ENCODE results near the gene TMEM175.
"Not testable (repeated sequence)": the region's sequence is repeated elsewhere in the genome, so short reads cannot be mapped to it uniquely, and the experiment has no call there.

Gene TMEM175

DNA sequence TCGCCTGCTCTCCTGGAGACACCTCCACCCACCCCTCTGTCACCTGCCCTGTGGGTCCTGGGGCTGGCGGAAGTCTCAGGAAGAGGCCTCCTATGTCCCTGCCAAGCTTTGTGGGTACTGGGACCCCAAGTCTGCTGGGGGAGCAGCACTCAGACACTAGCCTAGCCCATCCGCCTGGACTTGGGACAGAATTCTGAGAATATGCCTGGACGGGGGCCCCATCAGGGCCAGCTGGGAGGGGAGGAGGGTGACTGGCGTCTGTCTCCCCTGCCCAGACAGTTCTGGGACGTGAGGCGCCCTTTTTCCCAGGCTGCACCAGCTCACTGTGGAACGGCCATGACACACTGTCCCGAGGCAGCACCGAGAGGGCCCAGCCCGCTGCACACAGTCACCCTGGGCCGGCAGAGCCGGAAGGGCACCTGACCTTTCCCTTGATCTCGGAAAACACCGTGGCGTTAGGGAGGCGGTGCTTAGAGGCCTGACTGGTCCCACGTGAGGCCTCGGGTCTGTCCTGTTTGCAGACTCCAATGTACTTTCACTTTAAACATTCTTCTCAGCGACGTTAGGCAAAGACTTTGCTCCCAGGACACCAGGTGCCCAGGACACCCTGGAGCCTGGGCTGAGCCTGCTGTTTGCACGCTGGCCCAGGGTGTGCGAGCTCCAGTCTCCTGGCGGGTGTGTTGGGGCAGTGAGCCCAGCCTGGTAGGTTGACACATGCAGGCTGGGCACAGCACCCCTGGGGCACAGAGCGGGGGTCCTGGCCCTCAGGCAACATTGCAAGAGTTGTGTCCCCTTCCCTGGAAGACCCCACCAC, 60.2 kb downstream of the TMEM175 start:
- DNase-seq = no peak

GRCh38 chr4:993111-994029, 61.1 kb downstream of the TMEM175 start, which contains the start of gene SLC26A1:
Gene SLC26A1 (minus strand): TSS chr4:993404. CDS start chr4:991703, 1,701 bp downstream.
- no peak for DNase-seq

DNA sequence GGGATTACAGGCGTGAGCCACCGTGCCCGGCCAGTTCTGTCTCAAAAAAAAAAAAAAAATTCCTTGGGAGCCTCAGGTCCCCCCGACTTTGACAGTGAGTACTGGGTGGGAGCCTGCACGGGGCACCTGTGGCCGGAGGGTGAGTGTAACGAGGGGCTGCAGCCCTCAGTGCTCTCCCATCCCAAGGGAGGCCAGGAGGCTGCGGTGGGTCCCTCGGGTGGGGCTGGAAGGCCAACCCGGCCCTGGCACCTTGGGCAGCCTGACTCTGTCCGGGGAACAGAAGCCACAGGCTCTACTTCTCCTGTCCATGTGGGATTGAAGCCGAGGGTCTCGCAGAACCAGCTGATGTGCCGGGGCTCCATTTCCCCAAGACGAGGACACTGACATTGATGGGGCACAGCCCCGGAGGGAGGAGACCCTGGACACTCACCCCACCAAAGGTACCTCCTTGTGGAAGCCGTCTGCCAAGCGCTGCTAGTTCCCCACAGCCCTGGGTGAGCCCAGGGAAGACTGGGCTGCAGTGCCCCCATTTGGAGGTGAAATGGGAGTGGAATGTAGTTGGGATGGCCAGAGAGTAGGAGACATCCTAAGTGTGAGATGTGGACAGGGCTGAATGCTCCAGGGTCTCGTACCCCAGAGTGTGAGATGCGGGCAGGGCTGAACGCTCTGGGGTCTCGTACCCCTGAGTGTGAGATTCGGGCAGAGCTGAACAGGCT, 63.2 kb downstream of the TMEM175 start:
- DNase-seq = no peak

DNA sequence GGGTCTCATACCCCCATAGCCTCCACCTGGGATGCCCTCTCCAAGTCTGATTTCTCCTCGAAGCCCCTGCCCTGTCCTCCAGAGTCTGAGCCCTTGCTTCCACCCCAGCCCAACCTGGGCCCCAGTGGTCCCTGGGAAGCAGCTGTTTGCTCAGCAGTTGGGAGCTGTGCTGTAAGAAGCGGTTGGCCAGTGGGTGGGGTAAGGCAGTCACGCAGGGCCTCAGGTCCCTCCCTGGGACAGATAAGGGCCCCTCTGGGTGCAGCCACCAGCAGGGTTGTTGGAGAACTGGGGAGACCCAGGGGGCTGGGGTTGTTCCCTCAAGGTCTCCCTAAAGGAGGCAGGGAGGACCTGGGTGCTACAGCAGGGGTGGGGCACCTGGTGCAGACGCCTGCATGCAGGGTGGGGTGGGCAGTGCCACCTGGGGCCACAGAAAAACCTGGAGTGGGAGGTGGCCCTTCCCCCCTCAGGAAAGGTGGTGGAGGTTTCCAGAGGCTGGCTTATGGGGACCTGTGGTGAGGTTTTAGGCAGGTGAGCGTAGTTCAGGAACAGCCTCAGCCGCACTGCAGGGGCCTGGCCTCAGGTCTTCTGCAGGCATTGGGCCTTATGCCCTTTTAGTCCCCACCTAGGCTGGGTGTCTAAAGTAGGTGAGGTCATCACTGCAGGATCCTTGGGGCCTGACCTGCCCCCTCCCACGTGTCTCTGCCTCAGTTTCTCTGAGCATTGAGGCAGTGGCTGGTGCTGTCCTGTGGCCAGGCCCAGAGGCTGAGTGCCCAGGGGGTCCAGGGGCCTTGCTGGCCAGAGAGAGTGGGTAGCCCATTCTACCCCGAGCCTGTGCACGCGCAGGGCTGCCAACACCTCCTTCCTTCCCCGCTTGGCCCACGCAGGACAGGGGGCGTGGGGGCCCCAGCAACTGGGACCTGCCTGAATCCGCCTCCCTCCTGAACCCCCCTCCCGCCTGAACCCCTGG, 64.1 kb downstream of the TMEM175 start:
- no peak for DNase-seq

GRCh38 chr4:996997-997374, 64.7 kb downstream of the TMEM175 start:
- no peak for DNase-seq

- no peak for DNase-seq
Observed at GRCh38 chr4:997375-998071, 65.3 kb downstream of the TMEM175 start.

GRCh38 chr4:998096-998691, 65.9 kb downstream of the TMEM175 start:
- no peak for DNase-seq

DNA sequence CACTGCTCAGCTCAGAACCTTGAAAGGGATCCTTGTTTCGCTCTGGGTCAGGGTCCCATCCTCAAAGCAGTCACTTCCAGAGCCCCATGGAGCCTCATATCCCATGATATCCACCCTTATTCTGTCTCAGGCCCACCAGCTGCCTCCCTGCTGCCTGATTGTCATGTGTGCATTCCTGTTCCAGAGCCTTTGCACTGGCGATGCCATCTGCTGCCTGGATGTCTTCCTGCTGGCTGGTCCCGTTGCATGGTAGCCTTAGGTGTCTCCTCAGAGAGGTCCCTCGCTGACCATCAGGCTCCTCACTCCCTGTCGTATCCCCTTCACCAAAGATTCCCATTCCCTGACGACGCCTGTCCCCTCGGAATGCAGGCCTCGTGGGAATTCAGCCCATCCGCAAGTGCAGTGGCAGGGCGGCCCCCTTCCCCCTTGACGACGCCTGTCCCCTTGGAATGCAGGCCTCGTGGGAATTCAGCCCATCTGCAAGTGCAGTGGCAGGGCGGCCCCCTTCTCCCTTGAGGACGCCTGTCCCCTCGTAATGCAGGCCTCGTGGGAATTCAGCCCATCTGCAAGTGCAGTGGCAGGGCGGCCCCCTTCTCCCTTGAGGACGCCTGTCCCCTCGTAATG, 67.1 kb downstream of the TMEM175 start:
- not testable (repeated sequence) for DNase-seq

GRCh38 chr4:999882-1000425, 67.7 kb downstream of the TMEM175 start:
- DNase-seq = no peak

DNA sequence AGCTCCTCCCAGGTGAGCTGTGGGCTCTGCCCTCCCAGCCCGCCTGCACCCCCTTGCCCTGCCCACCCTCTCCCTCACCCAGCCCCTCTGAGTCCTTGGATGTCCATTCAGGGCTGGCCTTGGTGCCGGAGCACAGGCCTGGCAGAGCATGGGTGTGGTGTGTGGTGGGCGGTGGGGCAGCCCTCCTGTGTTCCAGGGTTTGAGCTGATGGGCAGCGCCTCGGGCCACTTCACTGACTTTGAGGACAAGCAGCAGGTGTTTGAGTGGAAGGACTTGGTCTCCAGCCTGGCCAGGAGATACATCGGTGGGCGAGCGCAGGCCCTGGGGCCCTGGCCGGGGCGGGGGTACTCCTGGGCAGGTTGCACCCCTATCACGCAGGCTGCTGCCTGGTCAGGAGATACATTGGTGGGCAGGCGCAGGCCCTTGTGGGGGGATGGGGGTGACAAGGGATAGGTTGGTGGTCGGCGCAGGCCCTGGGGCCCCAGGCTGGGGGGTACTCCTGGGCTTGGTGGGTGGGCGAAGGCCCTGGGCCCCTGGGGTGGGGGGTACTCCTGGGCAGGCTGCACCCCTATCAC, 68.5 kb downstream of the TMEM175 start:
- no peak for DNase-seq

DNA sequence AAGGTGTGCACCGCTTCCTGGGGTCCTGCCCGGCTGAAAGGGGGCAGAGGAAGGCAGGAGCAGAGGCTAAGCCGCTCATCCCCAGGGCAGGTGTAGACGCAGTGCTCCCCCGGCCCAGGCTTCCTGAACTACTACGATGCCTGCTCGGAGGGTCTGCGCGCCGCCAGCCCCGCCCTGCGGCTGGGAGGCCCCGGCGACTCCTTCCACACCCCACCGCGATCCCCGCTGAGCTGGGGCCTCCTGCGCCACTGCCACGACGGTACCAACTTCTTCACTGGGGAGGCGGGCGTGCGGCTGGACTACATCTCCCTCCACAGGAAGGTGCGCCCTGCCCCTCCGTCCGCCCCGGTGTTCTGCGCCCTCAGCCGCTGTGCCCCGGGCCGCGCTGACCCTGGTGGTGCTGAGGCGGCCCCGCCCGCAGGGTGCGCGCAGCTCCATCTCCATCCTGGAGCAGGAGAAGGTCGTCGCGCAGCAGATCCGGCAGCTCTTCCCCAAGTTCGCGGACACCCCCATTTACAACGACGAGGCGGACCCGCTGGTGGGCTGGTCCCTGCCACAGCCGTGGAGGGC, 69.4 kb downstream of the TMEM175 start:
- no peak for DNase-seq

DNA sequence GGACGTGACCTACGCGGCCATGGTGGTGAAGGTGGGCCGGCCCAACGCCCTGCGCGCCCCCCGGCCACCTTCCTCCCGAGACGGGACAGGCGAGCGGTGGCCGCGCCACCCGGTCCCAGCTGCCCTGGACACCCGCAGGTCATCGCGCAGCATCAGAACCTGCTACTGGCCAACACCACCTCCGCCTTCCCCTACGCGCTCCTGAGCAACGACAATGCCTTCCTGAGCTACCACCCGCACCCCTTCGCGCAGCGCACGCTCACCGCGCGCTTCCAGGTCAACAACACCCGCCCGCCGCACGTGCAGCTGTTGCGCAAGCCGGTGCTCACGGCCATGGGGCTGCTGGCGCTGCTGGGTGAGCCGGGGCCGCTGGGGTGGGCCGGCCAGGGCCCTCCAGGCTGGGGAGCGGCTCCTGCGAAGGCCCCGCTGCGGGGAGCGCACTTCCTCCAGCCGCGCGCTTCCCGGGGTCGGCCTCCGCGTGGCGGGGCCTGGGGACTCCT, 69.9 kb downstream of the TMEM175 start:
- DNase-seq = no peak

DNA sequence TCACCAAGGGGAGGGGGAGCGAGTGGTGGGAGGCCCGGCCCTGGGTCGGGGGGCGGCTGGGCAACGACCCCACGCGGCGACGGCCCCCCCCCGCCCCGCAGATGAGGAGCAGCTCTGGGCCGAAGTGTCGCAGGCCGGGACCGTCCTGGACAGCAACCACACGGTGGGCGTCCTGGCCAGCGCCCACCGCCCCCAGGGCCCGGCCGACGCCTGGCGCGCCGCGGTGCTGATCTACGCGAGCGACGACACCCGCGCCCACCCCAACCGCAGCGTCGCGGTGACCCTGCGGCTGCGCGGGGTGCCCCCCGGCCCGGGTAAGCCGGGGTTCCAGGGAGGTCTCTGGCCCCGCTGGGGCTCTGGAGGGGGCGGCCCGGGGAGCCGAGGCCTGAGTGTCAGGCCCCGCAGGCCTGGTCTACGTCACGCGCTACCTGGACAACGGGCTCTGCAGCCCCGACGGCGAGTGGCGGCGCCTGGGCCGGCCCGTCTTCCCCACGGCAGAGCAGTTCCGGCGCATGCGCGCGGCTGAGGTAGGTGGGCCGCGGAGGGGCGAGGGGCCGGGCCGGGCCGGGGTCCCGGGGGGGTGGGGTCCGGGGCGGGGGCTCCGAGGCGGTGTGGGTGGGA, 70.5 kb downstream of the TMEM175 start:
- DNase-seq = no peak

GRCh38 chr4:1003271-1004070, 71.2 kb downstream of the TMEM175 start:
- no peak for DNase-seq

GRCh38 chr4:1004071-1004418, 71.8 kb downstream of the TMEM175 start:
- DNase-seq = no peak

GRCh38 chr4:1004557-1005485, 72.6 kb downstream of the TMEM175 start:
- DNase-seq = no peak

GRCh38 chr4:1006856-1007255, 74.6 kb downstream of the TMEM175 start:
- DNase-seq = no peak
